ENCODE measurements around the gene SERPINA5.

DNA sequence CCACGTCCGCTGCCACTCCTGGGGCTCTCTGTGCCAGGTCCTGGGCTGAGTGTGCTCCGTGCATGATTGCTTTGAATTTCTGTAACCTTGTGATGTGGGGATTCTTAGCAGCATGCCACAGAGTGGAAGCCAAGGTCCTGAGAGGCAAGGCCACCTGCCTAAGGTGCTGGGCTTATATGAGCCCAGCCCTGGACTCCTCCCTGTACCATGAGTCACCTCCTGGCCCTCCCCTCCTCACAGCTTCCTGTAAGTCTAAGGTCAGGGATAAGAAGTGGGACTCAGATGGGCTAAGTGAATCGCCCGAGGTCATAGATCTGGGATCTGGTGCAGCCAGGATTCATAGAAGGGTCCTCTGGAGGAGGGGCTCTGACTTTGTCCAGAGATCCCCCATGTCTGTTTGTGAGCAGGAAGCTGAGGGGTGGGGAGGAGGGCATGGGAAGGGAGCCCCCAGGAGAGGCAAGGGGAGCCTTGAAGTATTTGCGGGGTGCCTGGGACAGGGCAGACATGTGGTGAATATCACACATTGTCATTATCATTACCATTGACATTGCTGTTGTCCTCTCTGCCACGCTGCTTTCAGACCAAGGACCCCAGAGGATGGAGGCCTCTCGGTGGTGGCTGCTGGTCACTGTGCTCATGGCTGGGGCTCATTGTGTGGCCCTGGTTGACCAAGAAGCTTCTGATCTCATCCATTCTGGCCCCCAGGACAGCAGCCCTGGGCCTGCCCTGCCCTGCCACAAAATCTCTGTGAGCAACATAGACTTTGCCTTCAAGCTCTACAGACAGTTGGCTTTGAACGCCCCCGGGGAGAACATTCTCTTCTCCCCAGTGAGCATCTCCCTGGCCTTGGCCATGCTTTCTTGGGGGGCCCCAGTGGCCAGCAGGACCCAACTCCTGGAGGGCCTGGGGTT, 59.8 kb downstream of the SERPINA5 start:
- no peak for TF ChIP-seq SPI1 (IDR thresholded peaks at IDR 0.05; ENCODE audit: borderline replicate concordance, insufficient read depth, low read depth, low read length)
- TF ChIP-seq SRF (IDR thresholded peaks at IDR 0.05; ENCODE audit: low read depth in 2 of 2, low read length in 2 of 2): no peak
- no peak for TF ChIP-seq IKZF1 (conservative IDR thresholded peaks at IDR 0.05)
- TF ChIP-seq CREB1 (IDR thresholded peaks at IDR 0.05; ENCODE audit: low read depth): no peak
- no peak for TF ChIP-seq MXI1 (IDR thresholded peaks at IDR 0.05; ENCODE audit: low read depth, low read length)
- TF ChIP-seq BRCA1 (IDR thresholded peaks at IDR 0.05; ENCODE audit: low read depth, low read length): no peak
- no peak for TF ChIP-seq CEBPB (IDR thresholded peaks at IDR 0.05; ENCODE audit: borderline replicate concordance in 1 of 2, low read depth in 2 of 2, low read length in 2 of 2)
- TF ChIP-seq ZSCAN29 (IDR thresholded peaks at IDR 0.05): no peak
- TF ChIP-seq, protein P1, sequence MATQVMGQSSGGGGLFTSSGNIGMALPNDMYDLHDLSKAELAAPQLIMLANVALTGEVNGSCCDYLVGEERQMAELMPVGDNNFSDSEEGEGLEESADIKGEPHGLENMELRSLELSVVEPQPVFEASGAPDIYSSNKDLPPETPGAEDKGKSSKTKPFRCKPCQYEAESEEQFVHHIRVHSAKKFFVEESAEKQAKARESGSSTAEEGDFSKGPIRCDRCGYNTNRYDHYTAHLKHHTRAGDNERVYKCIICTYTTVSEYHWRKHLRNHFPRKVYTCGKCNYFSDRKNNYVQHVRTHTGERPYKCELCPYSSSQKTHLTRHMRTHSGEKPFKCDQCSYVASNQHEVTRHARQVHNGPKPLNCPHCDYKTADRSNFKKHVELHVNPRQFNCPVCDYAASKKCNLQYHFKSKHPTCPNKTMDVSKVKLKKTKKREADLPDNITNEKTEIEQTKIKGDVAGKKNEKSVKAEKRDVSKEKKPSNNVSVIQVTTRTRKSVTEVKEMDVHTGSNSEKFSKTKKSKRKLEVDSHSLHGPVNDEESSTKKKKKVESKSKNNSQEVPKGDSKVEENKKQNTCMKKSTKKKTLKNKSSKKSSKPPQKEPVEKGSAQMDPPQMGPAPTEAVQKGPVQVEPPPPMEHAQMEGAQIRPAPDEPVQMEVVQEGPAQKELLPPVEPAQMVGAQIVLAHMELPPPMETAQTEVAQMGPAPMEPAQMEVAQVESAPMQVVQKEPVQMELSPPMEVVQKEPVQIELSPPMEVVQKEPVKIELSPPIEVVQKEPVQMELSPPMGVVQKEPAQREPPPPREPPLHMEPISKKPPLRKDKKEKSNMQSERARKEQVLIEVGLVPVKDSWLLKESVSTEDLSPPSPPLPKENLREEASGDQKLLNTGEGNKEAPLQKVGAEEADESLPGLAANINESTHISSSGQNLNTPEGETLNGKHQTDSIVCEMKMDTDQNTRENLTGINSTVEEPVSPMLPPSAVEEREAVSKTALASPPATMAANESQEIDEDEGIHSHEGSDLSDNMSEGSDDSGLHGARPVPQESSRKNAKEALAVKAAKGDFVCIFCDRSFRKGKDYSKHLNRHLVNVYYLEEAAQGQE (IDR thresholded peaks at IDR 0.05; ENCODE audit: low read depth, low read length): no peak
- TF ChIP-seq ZZZ3 (IDR thresholded peaks at IDR 0.05; ENCODE audit: control insufficient read depth, insufficient read length, low read depth): no peak
